Neuronal stem cell (in vitro differentiated cells): Measurements from ENCODE around the gene PARP2.

ENCODE experiments used
- DNase-seq: peaks from one replicate; pipeline ENCODE4 v3.0.0-alpha.2; 2013; ENCODE audit warnings: low spot score
- H2AFZ ChIP-seq: one replicate; pipeline ENCODE4 v1.6.1; 2013; ENCODE audit warnings: mild to moderate bottlenecking, low read length, inconsistent platforms
- H2AK5ac ChIP-seq: 2 replicates; pipeline ENCODE4 v1.6.1; 2013; ENCODE audit warnings: low read depth, mild to moderate bottlenecking, inconsistent platforms, low read length, moderate library complexity, mixed read lengths
- H2BK120ac ChIP-seq: 2 replicates; pipeline ENCODE4 v1.6.1; 2013; ENCODE audit warnings: low read depth, mild to moderate bottlenecking, inconsistent platforms, low read length, moderate library complexity, mixed read lengths
- H2BK12ac ChIP-seq: one replicate; pipeline ENCODE4 v1.6.1; 2013; ENCODE audit warnings: low read length, inconsistent platforms
- H2BK15ac ChIP-seq: 2 replicates; pipeline ENCODE4 v1.6.1; 2013; ENCODE audit warnings: mild to moderate bottlenecking, low read length, inconsistent platforms, mixed read lengths
- H2BK5ac ChIP-seq: one replicate; pipeline ENCODE4 v1.6.1; 2013; ENCODE audit warnings: inconsistent platforms, mild to moderate bottlenecking, low read length, moderate library complexity
- H3K14ac ChIP-seq: one replicate; pipeline ENCODE4 v1.6.1; 2013; ENCODE audit warnings: low read length, inconsistent platforms
- H3K18ac ChIP-seq: 2 replicates; pipeline ENCODE4 v1.6.1; 2013; ENCODE audit warnings: low read length, inconsistent platforms
- H3K23ac ChIP-seq: 2 replicates; pipeline ENCODE4 v1.6.1; 2013; ENCODE audit warnings: low read depth, mild to moderate bottlenecking, mixed read lengths, low read length, inconsistent platforms; ENCODE audit not compliant: poor library complexity
- H3K27ac ChIP-seq: replicated peaks from 3 replicates; pipeline ENCODE4 v1.5.1; 2013; ENCODE audit warnings: low read length, inconsistent platforms
- H3K27me3 ChIP-seq, 3 experiments: 2 replicates each; pipeline ENCODE4 v1.6.1; 2013; ENCODE audit warnings: low read length in 3 of 3, mild to moderate bottlenecking in 2 of 3, inconsistent platforms in 1 of 3, low read depth in 1 of 3, mixed read lengths in 1 of 3, moderate library complexity in 1 of 3; ENCODE audit not compliant: control insufficient read depth in 3 of 3, insufficient read depth in 3 of 3
- H3K36me3 ChIP-seq, 2 donors: replicated peaks in 1 of 2; 2 replicates each; pipeline ENCODE4 v1.6.1; 2013; ENCODE audit warnings: low read length in 2 of 2; ENCODE audit not compliant: control insufficient read depth in 2 of 2, insufficient read depth in 2 of 2
- H3K4ac ChIP-seq: 2 replicates; pipeline ENCODE4 v1.6.1; 2013; ENCODE audit warnings: inconsistent platforms, mild to moderate bottlenecking, low read length, moderate library complexity
- H3K4me1 ChIP-seq, 2 donors: 1 replicate in 1 of 2; 2 replicates in 1 of 2; pipeline ENCODE4 v1.6.1; 2013; ENCODE audit warnings: low read length in 2 of 2, low read depth in 1 of 2; ENCODE audit not compliant: control insufficient read depth in 2 of 2, insufficient read depth in 1 of 2
- H3K4me2 ChIP-seq: one replicate; pipeline ENCODE4 v1.6.1; 2013; ENCODE audit warnings: mild to moderate bottlenecking, low read length, inconsistent platforms; ENCODE audit not compliant: insufficient read depth, poor library complexity, severe bottlenecking
- H3K4me3 ChIP-seq, 2 donors: 2 replicates each; pipeline ENCODE4 v1.5.1; 2013; ENCODE audit warnings: low read length in 2 of 2, mild to moderate bottlenecking in 2 of 2, inconsistent platforms in 1 of 2, moderate library complexity in 1 of 2
- H3K79me1 ChIP-seq: one replicate; pipeline ENCODE4 v1.6.1; 2013; ENCODE audit warnings: low read depth, mild to moderate bottlenecking, inconsistent platforms, low read length, moderate library complexity
- H3K9ac ChIP-seq: one replicate; pipeline ENCODE4 v1.6.1; 2013; ENCODE audit warnings: mild to moderate bottlenecking, low read depth, low read length, inconsistent platforms; ENCODE audit not compliant: poor library complexity
- H3K9me3 ChIP-seq, 2 donors: replicated peaks in 1 of 2; 2 replicates each; pipeline versions ENCODE3 to v1.6.1; 2013; ENCODE audit warnings: low read length in 2 of 2, mild to moderate bottlenecking in 2 of 2, inconsistent platforms in 1 of 2, low read depth in 1 of 2, mixed read lengths in 1 of 2, moderate library complexity in 1 of 2; ENCODE audit not compliant: control insufficient read depth in 2 of 2, insufficient read depth in 1 of 2
- H4K8ac ChIP-seq: one replicate; pipeline ENCODE4 v1.6.1; 2013; ENCODE audit warnings: low read depth, mild to moderate bottlenecking, inconsistent platforms, low read length, moderate library complexity
- H4K91ac ChIP-seq: one replicate; pipeline ENCODE4 v1.6.1; 2013; ENCODE audit warnings: low read length, low read depth, mild to moderate bottlenecking, inconsistent platforms; ENCODE audit not compliant: poor library complexity
- WGBS, 2 donors: extraction: QIAGEN DNeasy Blood & Tissue Kit; methylation state at CpG; one replicate each; pipeline ENCODE4 v1.1.7; 2013; ENCODE audit warnings: missing lambda C conversion rate in 2 of 2, mixed read lengths in 1 of 2; ENCODE audit not compliant: insufficient read length in 2 of 2, insufficient replicate concordance in 1 of 2; ENCODE audit errors: extremely low coverage in 2 of 2; 5-methylcytosine and 5-hydroxymethylcytosine counted together

PARP2 gene

DNA sequence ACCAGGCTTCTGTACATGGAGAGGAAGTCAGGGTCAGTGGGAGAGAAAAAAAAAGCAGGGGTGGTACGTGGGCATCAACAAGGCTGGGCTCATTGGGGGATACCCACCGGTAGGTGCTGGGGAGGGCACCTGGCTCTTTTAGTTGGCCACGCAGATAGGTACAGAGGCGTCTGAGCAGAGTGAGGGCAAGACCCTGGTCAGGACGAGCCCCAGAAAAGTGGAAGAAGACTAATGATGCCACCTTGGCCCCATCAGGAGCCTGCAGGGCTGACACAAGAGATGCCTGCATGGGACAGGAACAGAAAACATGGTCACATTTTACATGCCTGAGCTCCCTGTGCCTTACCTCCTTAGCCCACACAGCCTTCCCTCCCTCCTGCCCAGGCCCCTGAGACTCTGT, 40.2 kb downstream of the PARP2 start:
- Histone ChIP-seq H3K27me3 (no peaks in the 10 kb centered on the region), H3K79me1 (peaks cover 2% of the 10 kb centered on the region), H3K4me1 (no peaks in the 10 kb centered on the region), H3K4me2 (no peak overlapping the region), H4K8ac (no peak overlapping the region), H3K27ac (no peak overlapping the region), H2AK5ac (no peak overlapping the region), H3K36me3 (peaks cover 38 to 90% of the 10 kb centered on the region in 2 donors), H2BK12ac (no peak overlapping the region), H2BK5ac (no peak overlapping the region), H2BK15ac (no peak overlapping the region), H3K4ac (no peak overlapping the region), H3K14ac (no peak overlapping the region), H2BK120ac (no peak overlapping the region), H3K9me3 (no peaks in the 10 kb centered on the region), H4K91ac (no peak overlapping the region), H3K9ac (peak overlapping the region; percentile 35), H3K23ac (no peak overlapping the region), H3K4me3 (no peak overlapping the region), H2AFZ (no peak overlapping the region), H3K18ac (no peak overlapping the region)
- no peak for DNase-seq
- WGBS, 2 donors, result no CpG with 5 or more reads among the region's 5 CpGs

DNA sequence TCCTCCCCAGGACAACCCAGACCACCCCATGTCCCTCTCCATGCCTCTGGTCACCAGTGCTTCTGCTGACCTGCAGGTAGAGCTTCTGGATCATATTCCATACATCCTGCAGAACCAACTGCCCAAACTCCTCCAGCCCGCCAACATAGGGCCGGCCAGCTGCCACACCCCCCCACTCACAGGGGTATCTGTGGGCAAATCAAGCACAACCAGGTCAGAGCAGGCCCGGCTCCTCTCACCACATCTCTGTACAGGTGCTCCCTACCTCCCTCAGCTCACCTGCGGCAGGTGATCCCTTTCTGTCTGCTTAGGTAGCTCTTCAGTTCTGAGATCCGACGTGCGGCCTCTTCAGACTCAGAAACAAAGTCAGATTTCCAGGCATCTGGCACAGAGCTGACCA, 40.9 kb downstream of the PARP2 start:
- no peak for DNase-seq
- Histone ChIP-seq H2BK120ac (no peak overlapping the region), H4K8ac (no peak overlapping the region), H3K4me3 (no peak overlapping the region), H3K9ac (no peak overlapping the region), H3K4me1 (no peaks in the 10 kb centered on the region), H3K27ac (no peak overlapping the region), H2AFZ (no peak overlapping the region), H2AK5ac (no peak overlapping the region), H2BK12ac (peak overlapping the region; percentile 77), H3K18ac (no peak overlapping the region), H4K91ac (no peak overlapping the region), H3K27me3 (no peaks in the 10 kb centered on the region), H3K14ac (no peak overlapping the region), H3K4ac (no peak overlapping the region), H3K4me2 (no peak overlapping the region), H3K23ac (no peak overlapping the region), H3K79me1 (peaks cover 2% of the 10 kb centered on the region), H3K36me3 (peaks cover 38 to 88% of the 10 kb centered on the region in 2 donors), H3K9me3 (no peaks in the 10 kb centered on the region), H2BK5ac (no peak overlapping the region), H2BK15ac (no peak overlapping the region)
- no CpG with 5 or more reads among the region's 7 CpGs for WGBS, 2 donors

DNA sequence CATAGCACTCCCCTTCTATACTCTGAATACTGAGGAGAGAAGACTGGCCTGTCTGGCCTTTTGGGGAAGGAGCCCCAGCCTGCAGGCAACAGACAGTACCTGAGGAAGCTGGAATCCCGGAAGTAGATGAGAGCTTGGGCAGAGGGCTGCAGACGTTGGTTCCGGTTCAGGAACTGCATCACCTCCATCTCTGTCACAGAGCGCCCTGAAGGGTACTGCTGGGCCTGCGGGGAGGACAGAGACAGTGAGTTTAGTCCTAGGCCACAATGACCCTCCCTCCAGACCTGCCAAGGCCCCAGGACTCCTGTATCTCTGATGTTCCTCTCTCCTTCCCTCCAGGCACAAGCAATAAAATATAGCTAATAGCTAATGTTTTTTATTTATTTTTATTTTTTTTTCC, 41.5 kb downstream of the PARP2 start:
- Histone ChIP-seq H3K4me1 (no peaks in the 10 kb centered on the region), H3K4me3 (no peak overlapping the region), H4K91ac (no peak overlapping the region), H2BK120ac (no peak overlapping the region), H3K27ac (no peak overlapping the region), H2AFZ (no peak overlapping the region), H3K4me2 (no peak overlapping the region), H3K9me3 (no peaks in the 10 kb centered on the region), H3K18ac (no peak overlapping the region), H3K4ac (no peak overlapping the region), H3K9ac (no peak overlapping the region), H2BK15ac (no peak overlapping the region), H4K8ac (no peak overlapping the region), H3K27me3 (no peaks in the 10 kb centered on the region), H3K23ac (no peak overlapping the region), H2AK5ac (no peak overlapping the region), H2BK12ac (no peak overlapping the region), H2BK5ac (no peak overlapping the region), H3K36me3 (peaks cover 35 to 88% of the 10 kb centered on the region in 2 donors), H3K79me1 (peaks cover 2% of the 10 kb centered on the region), H3K14ac (no peak overlapping the region)
- DNase-seq, result no peak
- no CpG with 5 or more reads among the region's 5 CpGs for WGBS, 2 donors

DNA sequence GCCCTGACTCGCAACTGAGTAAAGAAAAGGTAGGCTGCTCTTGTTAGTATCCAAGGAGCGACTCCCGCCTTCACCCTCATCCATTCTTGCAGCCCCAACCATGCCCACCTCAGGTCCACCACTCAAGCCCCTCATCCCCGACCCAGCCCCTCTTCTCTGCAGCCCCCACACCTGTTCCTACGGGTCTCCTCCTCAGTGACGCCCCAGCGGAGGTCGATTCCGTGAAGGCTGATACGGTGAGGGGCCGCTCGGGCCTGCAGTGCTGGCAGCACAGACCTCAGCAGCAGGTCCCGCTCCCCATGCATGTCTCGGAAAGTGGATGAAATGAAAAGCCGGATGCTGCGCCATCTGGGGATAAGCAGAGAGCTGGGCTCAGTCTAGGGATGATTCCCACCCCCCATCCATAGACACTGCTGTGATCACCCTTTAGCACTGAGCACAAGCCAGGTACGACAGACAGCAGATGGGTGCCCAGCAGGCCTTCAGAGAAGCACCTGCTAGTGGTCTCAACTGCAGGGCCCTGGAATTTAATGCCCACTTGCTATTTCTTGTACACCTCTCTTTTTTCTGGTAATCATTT, 42.9 kb downstream of the PARP2 start:
- no peak overlapping the region for H3K18ac ChIP-seq
- no peak overlapping the region for H3K27ac ChIP-seq
- no peak overlapping the region for H3K4me2 ChIP-seq
- no peak overlapping the region for H3K23ac ChIP-seq
- H2BK5ac ChIP-seq, result peak overlapping the region; percentile 30
- peaks cover 2% of the 10 kb centered on the region for H3K79me1 ChIP-seq
- no peaks in the 10 kb centered on the region for H3K4me1 ChIP-seq
- H3K14ac ChIP-seq, result no peak overlapping the region
- H3K27me3 ChIP-seq, result no peaks in the 10 kb centered on the region
- no peak overlapping the region for H3K4ac ChIP-seq
- no peaks in the 10 kb centered on the region for H3K9me3 ChIP-seq
- no peak overlapping the region for H2BK12ac ChIP-seq
- H3K9ac ChIP-seq, result no peak overlapping the region
- no peak overlapping the region for H2BK120ac ChIP-seq
- no peak overlapping the region for H2AK5ac ChIP-seq
- H3K36me3 ChIP-seq, result peaks cover 36 to 87% of the 10 kb centered on the region in 2 donors
- WGBS, 2 donors, result no CpG with 5 or more reads among the region's 17 CpGs
- H3K4me3 ChIP-seq, result no peak overlapping the region
- no peak overlapping the region for H2BK15ac ChIP-seq
- no peak overlapping the region for H2AFZ ChIP-seq
- DNase-seq, result no peak
- no peak overlapping the region for H4K8ac ChIP-seq
- H4K91ac ChIP-seq, result no peak overlapping the region
